K562 (cell line): ENCODE results near the gene PLEKHH3. TPM values are rescaled to one million over a fixed set of nuclear protein-coding genes. Genes with fewer than 3 reads are reported as not detected.

ENCODE experiments used
- BRCA1 ChIP-seq, 2 experiments: fragments of 450-650 bp in 1 of 2; sonication (generic) in 1 of 2; formaldehyde crosslinking in 1 of 2; IDR thresholded peaks; 2 replicates each; pipeline versions ENCODE4 v1.5.0 to v1.6.1; 2017 to 2020; ENCODE audit warnings: mild to moderate bottlenecking in 1 of 2, missing genetic modification reagents in 1 of 2
- CCAR2 ChIP-seq: fragments of 200-400 bp; formaldehyde crosslinking; IDR thresholded peaks from 2 replicates; pipeline ENCODE4 v1.6.1; 2017; ENCODE audit warnings: mild to moderate bottlenecking, low read depth, low read length
- FUS ChIP-seq: fragments of 200-400 bp; formaldehyde crosslinking; optimal IDR thresholded peaks from 2 replicates; pipeline ENCODE3; 2017; ENCODE audit warnings: low read depth, low read length
- GABPB2 ChIP-seq: fragments of 250-450 bp; sonication (Bioruptor Pico); conservative IDR thresholded peaks from 2 replicates; pipeline ENCODE4 v1.5.1; 2021; ENCODE audit warnings: mild to moderate bottlenecking
- SMARCC2 ChIP-seq: fragments of 450-650 bp; IDR thresholded peaks from 2 replicates; pipeline ENCODE4 v1.6.1; 2017; ENCODE audit warnings: antibody characterized with exemption, moderate library complexity, mild to moderate bottlenecking, low read depth
- ZBTB12 ChIP-seq: fragments of 250-450 bp; sonication (Bioruptor Pico); IDR thresholded peaks from 2 replicates; pipeline ENCODE4 v1.4.0; 2020
- ZKSCAN8 ChIP-seq: fragments of 200-800 bp; sonication (Bioruptor generic); IDR thresholded peaks from 2 replicates; pipeline ENCODE4 v1.6.1; 2016; ENCODE audit warnings: missing genetic modification characterization, missing compliant biosample characterization
- ZNF217 ChIP-seq: sonication (generic); formaldehyde crosslinking; IDR thresholded peaks from 2 replicates; pipeline ENCODE4 v1.8.0; 2022; ENCODE audit warnings: mild to moderate bottlenecking, missing genetic modification reagents
- ZNF398 ChIP-seq: fragments of 250-450 bp; sonication (Bioruptor Pico); IDR thresholded peaks from 2 replicates; pipeline ENCODE4 v1.8.0; 2021; ENCODE audit warnings: moderate library complexity, mild to moderate bottlenecking, inconsistent platforms
- ZNF583 ChIP-seq: fragments of 250-450 bp; sonication (Bioruptor Pico); IDR thresholded peaks from 2 replicates; pipeline ENCODE4 v1.4.0; 2020
- polyA plus RNA-seq, 8 experiments: library from polyadenylated mRNA; depleted of rRNA in 4 of 8; stranded (reverse) in 5 of 8; unstranded in 3 of 8; fragments of >200 nt; fragmentation: Nextera tagmentation in 2 of 8; fragmentation: Illumina TruSeq in 1 of 8; extraction: Ambion mirVana in 2 of 8; extraction: Trizol in 1 of 8; gene quantifications; 2 replicates each; pipeline versions ENCODE4 v1.2.1 to v1.2.3, GENCODE V29; 2011 to 2014; ENCODE audit warnings: inconsistent platforms in 1 of 8, missing spikeins in 1 of 8
- total RNA-seq, 7 experiments: library from RNA; depleted of rRNA in 6 of 7; stranded (reverse); fragments of >200 nt in 6 of 7; fragmentation: Illumina TruSeq in 2 of 7; extraction: Trizol in 2 of 7; gene quantifications; 2 replicates each; pipeline versions ENCODE4 v1.2.1 to v1.2.3, GENCODE V29; 2011 to 2021; ENCODE audit warnings: low replicate concordance in 1 of 7

The PLEKHH3 gene
- total and polyA plus RNA-seq, 9 of the 15 experiments (the other 6 are each of a cell fraction or from before 2014, with no cell fraction given) = 0.58 to 34.5 (median 5.0) TPM

- TF ChIP-seq BRCA1 (IDR thresholded peaks at IDR 0.05) (no peak), BRCA1 (CRISPR knock-in tag; IDR thresholded peaks at IDR 0.05) (no peak), ZBTB12 (CRISPR knock-in tag) (no peak), CCAR2 (no peak), SMARCC2 (no peak), ZKSCAN8 (CRISPR knock-in tag) (no peak), ZNF583 (no peak), FUS (no peak), ZNF217 (no peak), GABPB2 (no peak), ZNF398 (no peak)
Observed at GRCh38 chr17:42690596-42690995, 13.8 kb upstream of the PLEKHH3 start (continued).
